Endothelial cell of umbilical vein (primary cell): ENCODE data around the gene AGBL4.

ENCODE experiments used
- CTCF ChIP-seq, 2 donors: IDR thresholded peaks; 1 replicate in 1 of 2; 2 replicates in 1 of 2; pipeline ENCODE4 v1.5.1; 2011; ENCODE audit warnings: low read length in 2 of 2, mild to moderate bottlenecking in 2 of 2, moderate library complexity in 2 of 2, control low read depth in 1 of 2, inconsistent platforms in 1 of 2, low read depth in 1 of 2; ENCODE audit not compliant: insufficient read depth in 1 of 2; ENCODE audit errors: extremely low read depth in 1 of 2
- MAX ChIP-seq: IDR thresholded peaks from 2 replicates; pipeline ENCODE4 v1.6.1; 2011; ENCODE audit not compliant: insufficient read depth, insufficient read length

- TF ChIP-seq CTCF (IDR thresholded peaks at IDR 0.05; ENCODE audit: extremely low read depth in 1 of 2, insufficient read depth in 1 of 2, low read depth in 1 of 2, low read length in 2 of 2): no peak
- TF ChIP-seq MAX: no peak
These were observed 1457.3 kb downstream of the AGBL4 start for GRCh38 chr1:48566492-48566891.
